Spleen (tissue), 11 donors: ENCODE data around the gene EPDR1. TPM values are rescaled to one million over a fixed set of nuclear protein-coding genes. Genes with fewer than 3 reads are reported as not detected.
A peak's percentile ranks its signal among the peaks of the same experiment; 100 is the strongest.

ENCODE experiments used
- DNase-seq: peaks from one replicate; pipeline ENCODE4 v3.0.0-alpha.2; 2020
- H3K27ac ChIP-seq, 8 donors: fragments of 200-600 bp; sonication (generic) in 7 of 8; 1 replicate in 4 of 8; 2 replicates in 4 of 8; pipeline versions ENCODE4 v1.5.0 to v1.8.0; 2016 to 2021; ENCODE audit warnings: inconsistent platforms in 4 of 8, mild to moderate bottlenecking in 4 of 8, moderate library complexity in 1 of 8
- H3K27me3 ChIP-seq, 7 donors: fragments of 200-600 bp; sonication (generic) in 6 of 7; replicated peaks in 1 of 7; 1 replicate in 4 of 7; 2 replicates in 3 of 7; pipeline versions ENCODE4 v1.5.0 to v1.8.0; 2016 to 2021; ENCODE audit warnings: inconsistent platforms in 3 of 7, mild to moderate bottlenecking in 1 of 7
- H3K36me3 ChIP-seq, 6 donors: fragments of 200-600 bp; sonication (generic) in 5 of 6; 1 replicate in 4 of 6; 2 replicates in 2 of 6; pipeline versions ENCODE4 v1.5.0 to v1.8.0; 2016 to 2021; ENCODE audit warnings: inconsistent platforms in 2 of 6
- H3K4me1 ChIP-seq, 6 donors: fragments of 200-600 bp; sonication (generic) in 5 of 6; 1 replicate in 3 of 6; 2 replicates in 3 of 6; pipeline versions ENCODE4 v1.5.0 to v1.8.0; 2016 to 2021; ENCODE audit warnings: inconsistent platforms in 3 of 6
- H3K4me3 ChIP-seq, 8 donors: fragments of 200-600 bp; sonication (generic) in 7 of 8; 1 replicate in 4 of 8; 2 replicates in 4 of 8; pipeline versions ENCODE4 v1.5.0 to v1.8.0; 2016 to 2021; ENCODE audit warnings: inconsistent platforms in 4 of 8, mild to moderate bottlenecking in 4 of 8, moderate library complexity in 2 of 8
- H3K9me3 ChIP-seq, 8 donors: fragments of 200-600 bp; sonication (generic) in 7 of 8; 1 replicate in 4 of 8; 2 replicates in 4 of 8; pipeline versions ENCODE4 v1.5.0 to v1.8.0; 2016 to 2021; ENCODE audit warnings: inconsistent platforms in 4 of 8
- CTCF ChIP-seq, 11 experiments: fragments of 200-600 bp in 7 of 11; fragments of 450-650 bp in 4 of 11; sonication (generic) in 4 of 11; IDR thresholded peaks in 8 of 11; conservative IDR thresholded peaks in 3 of 11; 1 replicate in 7 of 11; 2 replicates in 4 of 11; pipeline versions ENCODE4 v1.4.0 to v1.8.0; 2016 to 2021; ENCODE audit warnings: antibody characterized with exemption in 11 of 11, inconsistent platforms in 4 of 11, mild to moderate bottlenecking in 1 of 11
- POLR2A ChIP-seq, 3 donors: fragments of 450-650 bp; IDR thresholded peaks; one replicate each; pipeline ENCODE4 v1.5.1; 2017; ENCODE audit warnings: antibody characterized with exemption in 3 of 3, mild to moderate bottlenecking in 1 of 3
- POLR2AphosphoS5 ChIP-seq, 3 donors: sonication (generic); formaldehyde crosslinking; IDR thresholded peaks; one replicate each; pipeline ENCODE4 v1.5.1; 2017; ENCODE audit warnings: antibody characterized with exemption in 3 of 3
- WGBS, 5 donors: extraction: QIAGEN DNeasy Blood & Tissue Kit in 3 of 5; methylation state at CpG; one replicate each; pipeline versions ENCODE4 v1.1.5 to v1.1.7; 2013 to 2018; 5-methylcytosine and 5-hydroxymethylcytosine counted together
- intact Hi-C: fragments of 100-400 bp; cut with DNase I; formaldehyde crosslinking; loops from one replicate; pipeline ENCODE4 v1.15.0; 2023; ENCODE audit warnings: low total_unique reads
- polyA plus RNA-seq, 3 donors: library from polyadenylated mRNA; stranded (reverse); fragments of 200-250 nt; gene quantifications; one replicate each; pipeline ENCODE4 v1.2.1, GENCODE V29; 2013
- total RNA-seq, 7 donors: library from RNA; depleted of rRNA in 3 of 7; stranded (reverse); fragments of >200 nt in 3 of 7; fragmentation: NEBNext Ultra II Directional in 4 of 7; extraction: Animal tissue kit (Norgen Biotek cat#: 25700) in 4 of 7; gene quantifications; one replicate each; pipeline versions ENCODE4 v1.1.0 to v1.2.1, GENCODE V29; 2016 to 2021
- donor health status: healthy with polysubstance abuse.
- donor health status: DM: no; HTN: no; CAD: no; lungs with moderate emphysema.
- donor health status: DM: no; HTN: no; CAD: no.
- donor health status: Bipolar disorder and iron deficiency.
- donor health status: healthy.
- donor health status: DM: no; HTN: no; CAD: no.
- donor health status: DM: yes; HTN: yes; CAD: no.

EPDR1 gene
- total and polyA plus RNA-seq, 10 donors: 2.3 to 51.5 (median 14.2) TPM

GRCh38 chr7:37918526-37918925 is 1.9 kb upstream of the EPDR1 start:
- DNase-seq: no peak
- peaks cover 14 to 50% (median 45%) of the 10 kb centered on the region in 6 donors for H3K4me1 ChIP-seq

DNA sequence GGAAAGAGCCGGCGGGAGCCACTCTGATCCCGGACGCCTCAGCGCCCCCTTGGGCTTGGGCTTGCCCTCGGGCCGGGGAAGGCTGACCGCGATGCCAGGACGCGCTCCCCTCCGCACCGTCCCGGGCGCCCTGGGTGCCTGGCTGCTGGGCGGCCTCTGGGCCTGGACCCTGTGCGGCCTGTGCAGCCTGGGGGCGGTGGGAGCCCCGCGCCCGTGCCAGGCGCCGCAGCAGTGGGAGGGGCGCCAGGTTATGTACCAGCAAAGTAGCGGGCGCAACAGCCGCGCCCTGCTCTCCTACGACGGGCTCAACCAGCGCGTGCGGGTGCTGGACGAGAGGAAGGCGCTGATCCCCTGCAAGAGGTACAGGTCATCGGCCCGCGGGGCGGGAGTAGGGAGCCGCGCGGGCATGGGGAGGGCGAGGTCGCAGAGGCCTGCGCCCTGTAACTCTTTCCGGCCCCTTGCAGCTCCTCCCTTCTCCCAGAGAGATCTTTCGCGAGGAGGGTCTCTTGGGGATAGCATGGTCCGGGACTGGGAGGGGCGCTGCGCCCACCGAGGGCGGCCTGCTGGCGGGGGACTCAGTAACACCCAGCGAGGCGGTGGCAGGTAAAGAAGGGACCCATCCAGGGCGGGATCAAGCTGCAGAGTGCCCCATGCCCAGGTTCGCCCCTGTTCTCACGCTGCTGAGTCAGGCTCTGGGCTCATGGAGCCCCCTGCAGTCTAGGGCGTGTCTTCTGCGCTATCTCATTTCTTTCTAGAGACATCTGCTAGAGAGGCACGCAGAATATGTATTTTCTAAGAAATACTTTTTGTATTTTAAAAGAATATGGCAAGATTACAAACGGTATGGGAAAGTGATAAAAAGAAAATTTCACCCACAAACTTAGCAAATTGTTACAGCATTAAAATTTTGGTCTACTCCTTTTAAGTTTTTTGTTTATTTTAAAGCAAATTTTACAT is 687 bp downstream of the EPDR1 start:
- no peak for TF ChIP-seq POLR2A (IDR thresholded peaks at IDR 0.05)
- peak in 1 of 3 donors; percentile 12 for TF ChIP-seq POLR2AphosphoS5 (IDR thresholded peaks at IDR 0.05)
- peak in 1 of 11 experiments; percentile 10 for TF ChIP-seq CTCF (IDR thresholded peaks at IDR 0.05 in 8 of 11, conservative IDR thresholded peaks at IDR 0.05 in 3 of 11)
- peaks cover 7 to 22% (median 13%) of the 10 kb centered on the region in 8 donors for H3K9me3 ChIP-seq
- H3K27me3 ChIP-seq: peaks cover 0 to 71% (median 20%) of the 10 kb centered on the region in 7 donors
- H3K4me1 ChIP-seq: peaks cover 9 to 37% (median 34%) of the 10 kb centered on the region in 6 donors
- peak overlapping the region; percentile 63 to 86 (median 82) for H3K27ac ChIP-seq
- no peaks in the 10 kb centered on the region for H3K36me3 ChIP-seq
- intact Hi-C loops: no loop called here
- peak; percentile 77 for DNase-seq
- WGBS, 5 donors: 0 to 2% (median 1%) methylated on average over 27 to 63 of the region's 63 CpGs
- peak overlapping the region; percentile 47 to 85 (median 58) for H3K4me3 ChIP-seq

More at GRCh38 chr7:37918526-37918925, 1.9 kb upstream of the EPDR1 start:
- TF ChIP-seq CTCF (IDR thresholded peaks at IDR 0.05 in 8 of 11, conservative IDR thresholded peaks at IDR 0.05 in 3 of 11) (no peak), POLR2AphosphoS5 (IDR thresholded peaks at IDR 0.05) (no peak), POLR2A (IDR thresholded peaks at IDR 0.05) (no peak)
- intact Hi-C loops: no loop called here
- Histone ChIP-seq H3K36me3 (no peaks in the 10 kb centered on the region), H3K27ac (no peak overlapping the region), H3K4me3 (no peak overlapping the region), H3K9me3 (no peaks in the 10 kb centered on the region), H3K27me3 (peaks cover 0 to 96% (median 31%) of the 10 kb centered on the region in 7 donors)
- 51 to 72% (median 67%) methylated on average over 4 of the region's 4 CpGs for WGBS, 5 donors

DNA sequence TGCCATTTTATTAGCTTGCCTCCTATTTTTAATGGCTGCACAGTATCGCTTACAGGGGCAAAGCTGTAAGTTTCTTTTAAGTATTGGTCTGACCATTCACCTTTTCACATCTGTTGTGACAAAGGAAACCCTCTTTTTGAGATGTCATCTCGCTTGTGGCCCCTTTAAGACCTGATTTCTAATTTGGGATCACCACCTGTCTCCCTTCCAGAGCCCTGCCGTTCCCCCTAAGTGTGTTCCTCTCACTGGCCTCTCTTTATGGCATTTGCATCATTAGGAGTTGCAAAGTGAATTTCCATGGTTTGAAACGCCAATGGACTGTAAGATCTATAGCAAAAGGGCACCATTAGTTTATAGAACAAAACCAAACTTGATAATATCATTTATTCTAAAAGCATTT is 1.4 kb downstream of the EPDR1 start:
- TF ChIP-seq CTCF (IDR thresholded peaks at IDR 0.05 in 8 of 11, conservative IDR thresholded peaks at IDR 0.05 in 3 of 11): no peak
- no peak for TF ChIP-seq POLR2AphosphoS5 (IDR thresholded peaks at IDR 0.05)
- TF ChIP-seq POLR2A (IDR thresholded peaks at IDR 0.05): no peak
- H3K27me3 ChIP-seq: peaks cover 0 to 64% (median 12%) of the 10 kb centered on the region in 7 donors
- peaks cover 1 to 29% (median 27%) of the 10 kb centered on the region in 6 donors for H3K4me1 ChIP-seq
- H3K27ac ChIP-seq: peak overlapping the region in 3 of 8 donors; percentile 81 to 86 (median 82)
- DNase-seq: no peak
- no peaks in the 10 kb centered on the region for H3K36me3 ChIP-seq
- H3K9me3 ChIP-seq: peaks cover 7 to 28% (median 15%) of the 10 kb centered on the region in 8 donors
- peak overlapping the region in 6 of 8 donors; percentile 47 to 85 (median 59) for H3K4me3 ChIP-seq
- intact Hi-C loops: no loop called here
- 57 to 65% (median 61%) methylated on average over 4 of the region's 4 CpGs for WGBS, 5 donors

DNA sequence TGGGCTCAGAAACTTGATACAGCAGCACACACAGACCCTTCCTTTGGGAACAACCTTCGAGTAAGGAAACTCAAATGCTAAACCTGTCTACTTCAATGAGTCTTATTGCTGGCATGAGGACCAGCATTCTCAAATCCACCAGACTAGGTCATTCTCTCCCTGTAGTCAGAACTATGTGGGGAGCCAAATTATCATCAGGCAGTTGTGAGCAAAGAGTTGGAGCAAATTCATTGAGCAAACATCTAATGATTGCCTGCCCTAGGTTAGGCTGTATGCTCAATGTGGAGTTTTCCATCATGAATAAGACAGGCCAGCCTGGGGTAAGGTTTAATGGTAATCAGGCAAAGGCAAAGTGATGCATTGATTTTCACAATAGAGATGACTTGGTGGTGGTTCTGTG is 3.6 kb downstream of the EPDR1 start:
- Histone ChIP-seq H3K4me3 (no peak overlapping the region), H3K4me1 (peaks cover 0 to 21% (median 19%) of the 10 kb centered on the region in 6 donors), H3K27me3 (peaks cover 0 to 45% (median 9%) of the 10 kb centered on the region in 7 donors), H3K36me3 (no peaks in the 10 kb centered on the region), H3K9me3 (peaks cover 7 to 28% (median 15%) of the 10 kb centered on the region in 8 donors), H3K27ac (no peak overlapping the region)
- 73 to 89% (median 77%) methylated on average over 1 of the region's 1 CpG for WGBS, 5 donors
- no peak for DNase-seq
- no peak for TF ChIP-seq POLR2A (IDR thresholded peaks at IDR 0.05)
- TF ChIP-seq CTCF (IDR thresholded peaks at IDR 0.05 in 8 of 11, conservative IDR thresholded peaks at IDR 0.05 in 3 of 11): no peak
- TF ChIP-seq POLR2AphosphoS5 (IDR thresholded peaks at IDR 0.05): no peak
- intact Hi-C loops: no loop called here
